ENCODE data around the gene SAAL1.

SAAL1 gene

GRCh38 chr11:18066626-18067025 is 39.3 kb downstream of the SAAL1 start:
- no peak overlapping the region for H3K4me3 ChIP-seq (ENCODE audit: low read depth, low read length)
- DNase-seq (ENCODE audit: low read depth) = peak; percentile 35
- TF ChIP-seq CTCF (conservative IDR thresholded peaks at IDR 0.05; ENCODE audit: low read depth, low read length) = no peak

GRCh38 chr11:18065572-18065971 is 40.3 kb downstream of the SAAL1 start:
- DNase-seq (ENCODE audit: low read depth) = no peak
- H3K4me3 ChIP-seq (ENCODE audit: low read depth, low read length) = no peak overlapping the region
- TF ChIP-seq CTCF (conservative IDR thresholded peaks at IDR 0.05; ENCODE audit: low read depth, low read length) = no peak

- H3K4me3 ChIP-seq (ENCODE audit: low read depth, low read length) = no peak overlapping the region
- no peak for DNase-seq (ENCODE audit: low read depth)
- no peak for TF ChIP-seq CTCF (conservative IDR thresholded peaks at IDR 0.05; ENCODE audit: low read depth, low read length)
These were observed 41.3 kb downstream of the SAAL1 start for GRCh38 chr11:18064450-18065054.

GRCh38 chr11:18063862-18064434 is 41.9 kb downstream of the SAAL1 start:
- DNase-seq (ENCODE audit: low read depth) = no peak
- no peak overlapping the region for H3K4me3 ChIP-seq (ENCODE audit: low read depth, low read length)
- TF ChIP-seq CTCF (conservative IDR thresholded peaks at IDR 0.05; ENCODE audit: low read depth, low read length) = no peak

- TF ChIP-seq CTCF (conservative IDR thresholded peaks at IDR 0.05; ENCODE audit: low read depth, low read length) = no peak
- H3K4me3 ChIP-seq (ENCODE audit: low read depth, low read length) = no peak overlapping the region
- no peak for DNase-seq (ENCODE audit: low read depth)
These were observed 42.8 kb downstream of the SAAL1 start for GRCh38 chr11:18063125-18063524.

GRCh38 chr11:18061351-18061750 is 44.5 kb downstream of the SAAL1 start:
- TF ChIP-seq CTCF (conservative IDR thresholded peaks at IDR 0.05; ENCODE audit: low read depth, low read length) = no peak
- H3K4me3 ChIP-seq (ENCODE audit: low read depth, low read length) = no peak overlapping the region
- no peak for DNase-seq (ENCODE audit: low read depth)

GRCh38 chr11:18056561-18057181 is 49.2 kb downstream of the SAAL1 start:
- no peak overlapping the region for H3K4me3 ChIP-seq (ENCODE audit: low read depth, low read length)
- no peak for DNase-seq (ENCODE audit: low read depth)
- TF ChIP-seq CTCF (conservative IDR thresholded peaks at IDR 0.05; ENCODE audit: low read depth, low read length) = no peak
